GM19099 (cell line): Measurements from ENCODE around the gene FAM193A.

ENCODE experiments used
- POLR2A ChIP-seq: IDR thresholded peaks from 3 replicates; pipeline ENCODE4 v1.6.1; 2011; ENCODE audit warnings: low read depth; ENCODE audit not compliant: insufficient read length; ENCODE audit errors: extremely low read depth

The FAM193A gene

GRCh38 chr4:2623442-2623841 is 87.0 kb downstream of the FAM193A start:
- TF ChIP-seq POLR2A, result no peak

- no peak for TF ChIP-seq POLR2A
Measured at GRCh38 chr4:2624782-2625530, 88.5 kb downstream of the FAM193A start.

GRCh38 chr4:2626231-2626630 is 89.8 kb downstream of the FAM193A start:
- no peak for TF ChIP-seq POLR2A

GRCh38 chr4:2630556-2631273 is 94.3 kb downstream of the FAM193A start:
- TF ChIP-seq POLR2A, result no peak

- TF ChIP-seq POLR2A, result no peak
Measured at GRCh38 chr4:2634014-2634413, 97.6 kb downstream of the FAM193A start.

GRCh38 chr4:2636331-2636730 is 99.9 kb downstream of the FAM193A start:
- no peak for TF ChIP-seq POLR2A

GRCh38 chr4:2637956-2638552 is 101.6 kb downstream of the FAM193A start:
- no peak for TF ChIP-seq POLR2A

- TF ChIP-seq POLR2A, result no peak
Measured at GRCh38 chr4:2638730-2639129, 102.3 kb downstream of the FAM193A start.

GRCh38 chr4:2642968-2643367 is 106.5 kb downstream of the FAM193A start:
- TF ChIP-seq POLR2A, result no peak

- no peak for TF ChIP-seq POLR2A
Measured at GRCh38 chr4:2643555-2643954, 107.1 kb downstream of the FAM193A start.

- no peak for TF ChIP-seq POLR2A
Measured at GRCh38 chr4:2646396-2647149, 110.1 kb downstream of the FAM193A start.

- TF ChIP-seq POLR2A, result no peak
Measured at GRCh38 chr4:2647403-2648158, 111.1 kb downstream of the FAM193A start.

- TF ChIP-seq POLR2A, result no peak
Measured at GRCh38 chr4:2648159-2648814, 111.8 kb downstream of the FAM193A start.

- TF ChIP-seq POLR2A, result no peak
Measured at GRCh38 chr4:2649604-2650114, 113.2 kb downstream of the FAM193A start.
